ENCODE results near the gene RGS14.

The RGS14 gene

GRCh38 chr5:177351392-177352329 is 6.1 kb upstream of the RGS14 start, which contains the start of gene LMAN2:
LMAN2 (minus strand) TSS chr5:177351668; CDS start chr5:177351647, 21 bp downstream.
- peak within 1 kb of the TSS; percentile 99 for H3K4me3 ChIP-seq (ENCODE audit: low read depth, low read length)
- TF ChIP-seq CTCF (IDR thresholded peaks at IDR 0.05; ENCODE audit: borderline replicate concordance, insufficient read depth, low read depth, low read length): no peak

GRCh38 chr5:177353093-177353492 is 4.6 kb upstream of the RGS14 start:
- H3K4me3 ChIP-seq (ENCODE audit: low read depth, low read length): no peak overlapping the region
- TF ChIP-seq CTCF (IDR thresholded peaks at IDR 0.05; ENCODE audit: borderline replicate concordance, insufficient read depth, low read depth, low read length): no peak

GRCh38 chr5:177354256-177354655 is 3.5 kb upstream of the RGS14 start:
- H3K4me3 ChIP-seq (ENCODE audit: low read depth, low read length): no peak overlapping the region
- no peak for TF ChIP-seq CTCF (IDR thresholded peaks at IDR 0.05; ENCODE audit: borderline replicate concordance, insufficient read depth, low read depth, low read length)

GRCh38 chr5:177354711-177355110 is 3.0 kb upstream of the RGS14 start:
- no peak overlapping the region for H3K4me3 ChIP-seq (ENCODE audit: low read depth, low read length)
- no peak for TF ChIP-seq CTCF (IDR thresholded peaks at IDR 0.05; ENCODE audit: borderline replicate concordance, insufficient read depth, low read depth, low read length)

- TF ChIP-seq CTCF (IDR thresholded peaks at IDR 0.05; ENCODE audit: borderline replicate concordance, insufficient read depth, low read depth, low read length): no peak
- no peak overlapping the region for H3K4me3 ChIP-seq (ENCODE audit: low read depth, low read length)
Observed at GRCh38 chr5:177355162-177355867, 2.4 kb upstream of the RGS14 start.

- TF ChIP-seq CTCF (IDR thresholded peaks at IDR 0.05; ENCODE audit: borderline replicate concordance, insufficient read depth, low read depth, low read length): no peak
- H3K4me3 ChIP-seq (ENCODE audit: low read depth, low read length): no peak overlapping the region
Observed at GRCh38 chr5:177355868-177356168, 1.9 kb upstream of the RGS14 start.

Measured in GM12875 (cell line).